Trophoblast cell (in vitro differentiated cells and primary cell): ENCODE data around the gene ASTN2.

ENCODE experiments used
- DNase-seq, 2 donors: peaks; one replicate each; pipeline ENCODE4 v3.0.0-alpha.2; 2016
- H2AFZ ChIP-seq: 2 replicates; pipeline ENCODE4 v1.6.1; 2013; ENCODE audit warnings: low read length, moderate library complexity, mild to moderate bottlenecking; ENCODE audit not compliant: insufficient read depth, poor library complexity
- H2AK5ac ChIP-seq: 2 replicates; pipeline ENCODE4 v1.6.1; 2013; ENCODE audit warnings: mild to moderate bottlenecking, low read length
- H2BK120ac ChIP-seq: 2 replicates; pipeline ENCODE4 v1.6.1; 2013; ENCODE audit warnings: low read length, mild to moderate bottlenecking, moderate library complexity; ENCODE audit not compliant: insufficient read depth, poor library complexity
- H2BK12ac ChIP-seq: 2 replicates; pipeline ENCODE4 v1.6.1; 2013; ENCODE audit warnings: mild to moderate bottlenecking, low read length, moderate library complexity
- H2BK5ac ChIP-seq: 2 replicates; pipeline ENCODE4 v1.6.1; 2013; ENCODE audit warnings: low read length, low read depth, moderate library complexity, mild to moderate bottlenecking; ENCODE audit not compliant: poor library complexity
- H3K14ac ChIP-seq: 2 replicates; pipeline ENCODE4 v1.6.1; 2013; ENCODE audit warnings: mild to moderate bottlenecking, low read length
- H3K18ac ChIP-seq: 2 replicates; pipeline ENCODE4 v1.6.1; 2013; ENCODE audit warnings: mild to moderate bottlenecking, low read length
- H3K23ac ChIP-seq: 2 replicates; pipeline ENCODE4 v1.6.1; 2013; ENCODE audit warnings: low read length
- H3K27ac ChIP-seq: 2 replicates; pipeline ENCODE4 v1.5.1; 2013; ENCODE audit warnings: low read depth, mild to moderate bottlenecking, inconsistent platforms, low read length, moderate library complexity
- H3K27me3 ChIP-seq: 2 replicates; pipeline ENCODE4 v1.6.1; 2013; ENCODE audit warnings: inconsistent platforms, mild to moderate bottlenecking, low read length, moderate library complexity; ENCODE audit not compliant: insufficient read depth
- H3K36me3 ChIP-seq, 2 experiments: 1 replicate in 1 of 2; 2 replicates in 1 of 2; pipeline ENCODE4 v1.6.1; 2013; ENCODE audit warnings: low read length in 2 of 2, mild to moderate bottlenecking in 2 of 2, moderate library complexity in 1 of 2; ENCODE audit not compliant: insufficient read depth in 2 of 2, control insufficient read depth in 1 of 2
- H3K4ac ChIP-seq: 2 replicates; pipeline ENCODE4 v1.6.1; 2013; ENCODE audit warnings: low read depth, mild to moderate bottlenecking, low read length, moderate library complexity
- H3K4me1 ChIP-seq, 2 experiments: 1 replicate in 1 of 2; 2 replicates in 1 of 2; pipeline ENCODE4 v1.6.1; 2013; ENCODE audit warnings: low read length in 2 of 2, mild to moderate bottlenecking in 2 of 2, moderate library complexity in 1 of 2; ENCODE audit not compliant: insufficient read depth in 2 of 2, control insufficient read depth in 1 of 2
- H3K4me2 ChIP-seq: 2 replicates; pipeline ENCODE4 v1.6.1; 2013; ENCODE audit warnings: inconsistent platforms, mild to moderate bottlenecking, low read length, moderate library complexity
- H3K4me3 ChIP-seq: 2 replicates; pipeline ENCODE4 v1.5.1; 2013; ENCODE audit warnings: mild to moderate bottlenecking, low read depth, low read length, inconsistent platforms
- H3K79me1 ChIP-seq: one replicate; pipeline ENCODE4 v1.6.1; 2013; ENCODE audit warnings: low read length
- H3K79me2 ChIP-seq: 2 replicates; pipeline ENCODE4 v1.6.1; 2013; ENCODE audit warnings: low read length, mild to moderate bottlenecking; ENCODE audit not compliant: control insufficient read depth, insufficient read depth, poor library complexity
- H3K9ac ChIP-seq: 2 replicates; pipeline ENCODE4 v1.6.1; 2013; ENCODE audit warnings: mild to moderate bottlenecking, low read length
- H3K9me3 ChIP-seq: 2 replicates; pipeline ENCODE4 v1.6.1; 2013; ENCODE audit warnings: low read depth, mild to moderate bottlenecking, control low read depth, inconsistent platforms, low read length; ENCODE audit not compliant: insufficient read depth
- H4K12ac ChIP-seq: 2 replicates; pipeline ENCODE4 v1.6.1; 2013; ENCODE audit warnings: low read depth, mild to moderate bottlenecking, low read length, moderate library complexity
- H4K8ac ChIP-seq: 2 replicates; pipeline ENCODE4 v1.6.1; 2013; ENCODE audit warnings: low read depth, mild to moderate bottlenecking, low read length, moderate library complexity
- H4K91ac ChIP-seq: one replicate; pipeline ENCODE4 v1.6.1; 2013; ENCODE audit warnings: low read depth, mild to moderate bottlenecking, low read length, moderate library complexity
- WGBS: extraction: QIAGEN DNeasy Blood & Tissue Kit; methylation state at CpG from one replicate; pipeline ENCODE4 v1.1.7; 2013; ENCODE audit warnings: missing lambda C conversion rate; ENCODE audit not compliant: insufficient read length, insufficient coverage; ENCODE audit errors: extremely low coverage; 5-methylcytosine and 5-hydroxymethylcytosine counted together

ASTN2 gene

GRCh38 chr9:117224695-117225094, 190.2 kb downstream of the ASTN2 start:
- H2BK12ac ChIP-seq: no peak overlapping the region
- no peak overlapping the region for H3K18ac ChIP-seq
- H3K9me3 ChIP-seq: no peaks in the 10 kb centered on the region
- H3K4me2 ChIP-seq: no peak overlapping the region
- no peak overlapping the region for H4K91ac ChIP-seq
- no peak overlapping the region for H3K27ac ChIP-seq
- H3K79me1 ChIP-seq: no peaks in the 10 kb centered on the region
- H3K9ac ChIP-seq: no peak overlapping the region
- no peak overlapping the region for H3K4ac ChIP-seq
- no peak overlapping the region for H4K12ac ChIP-seq
- no peaks in the 10 kb centered on the region for H3K36me3 ChIP-seq
- no peaks in the 10 kb centered on the region for H3K27me3 ChIP-seq
- no peak overlapping the region for H4K8ac ChIP-seq
- H2AFZ ChIP-seq: no peak overlapping the region
- no peak overlapping the region for H2BK120ac ChIP-seq
- no peaks in the 10 kb centered on the region for H3K79me2 ChIP-seq
- H3K14ac ChIP-seq: no peak overlapping the region
- H3K23ac ChIP-seq: no peak overlapping the region
- H3K4me1 ChIP-seq: no peaks in the 10 kb centered on the region
- H2BK5ac ChIP-seq: no peak overlapping the region
- no peak overlapping the region for H3K4me3 ChIP-seq
- no peak for DNase-seq
- no peak overlapping the region for H2AK5ac ChIP-seq
- no CpG with 5 or more reads among the region's 4 CpGs for WGBS

- no CpG with 5 or more reads among the region's 3 CpGs for WGBS
- no peak overlapping the region for H4K12ac ChIP-seq
Observed at GRCh38 chr9:117218951-117219350, 195.9 kb downstream of the ASTN2 start.

GRCh38 chr9:117214416-117214815, 200.4 kb downstream of the ASTN2 start:
- H2BK12ac ChIP-seq: no peak overlapping the region
- H3K36me3 ChIP-seq: no peaks in the 10 kb centered on the region
- no peak for DNase-seq
- no peaks in the 10 kb centered on the region for H3K79me1 ChIP-seq
- no peaks in the 10 kb centered on the region for H3K4me1 ChIP-seq
- no peak overlapping the region for H3K4me3 ChIP-seq
- H3K4me2 ChIP-seq: no peak overlapping the region
- no CpG with 5 or more reads among the region's 23 CpGs for WGBS
- H3K18ac ChIP-seq: no peak overlapping the region
- no peaks in the 10 kb centered on the region for H3K9me3 ChIP-seq
- H2BK5ac ChIP-seq: no peak overlapping the region
- no peak overlapping the region for H4K8ac ChIP-seq
- no peak overlapping the region for H3K9ac ChIP-seq
- H3K79me2 ChIP-seq: no peaks in the 10 kb centered on the region
- H2AK5ac ChIP-seq: no peak overlapping the region
- H2BK120ac ChIP-seq: no peak overlapping the region
- H4K91ac ChIP-seq: no peak overlapping the region
- H3K27ac ChIP-seq: no peak overlapping the region
- no peak overlapping the region for H4K12ac ChIP-seq
- no peak overlapping the region for H2AFZ ChIP-seq
- H3K27me3 ChIP-seq: no peaks in the 10 kb centered on the region
- H3K23ac ChIP-seq: no peak overlapping the region
- no peak overlapping the region for H3K14ac ChIP-seq
- H3K4ac ChIP-seq: no peak overlapping the region

More at GRCh38 chr9:117218951-117219350, 195.9 kb downstream of the ASTN2 start:
- no peaks in the 10 kb centered on the region for H3K36me3 ChIP-seq
- no peak overlapping the region for H4K91ac ChIP-seq
- no peak overlapping the region for H3K27ac ChIP-seq
- DNase-seq: no peak
- no peak overlapping the region for H2BK120ac ChIP-seq
- no peaks in the 10 kb centered on the region for H3K9me3 ChIP-seq
- no peaks in the 10 kb centered on the region for H3K4me1 ChIP-seq
- no peak overlapping the region for H2BK12ac ChIP-seq
- no peak overlapping the region for H3K23ac ChIP-seq
- no peak overlapping the region for H3K4me3 ChIP-seq
- H3K79me2 ChIP-seq: no peaks in the 10 kb centered on the region
- H2AFZ ChIP-seq: no peak overlapping the region
- H2BK5ac ChIP-seq: no peak overlapping the region
- no peak overlapping the region for H4K8ac ChIP-seq
- no peak overlapping the region for H3K9ac ChIP-seq
- H3K4me2 ChIP-seq: no peak overlapping the region
- H3K27me3 ChIP-seq: no peaks in the 10 kb centered on the region
- H3K18ac ChIP-seq: no peak overlapping the region
- H3K79me1 ChIP-seq: no peaks in the 10 kb centered on the region
- no peak overlapping the region for H3K14ac ChIP-seq
- no peak overlapping the region for H3K4ac ChIP-seq
- no peak overlapping the region for H2AK5ac ChIP-seq

- Histone ChIP-seq H3K27ac (no peak overlapping the region), H2BK12ac (no peak overlapping the region), H3K4me1 (no peaks in the 10 kb centered on the region), H3K4ac (no peak overlapping the region), H4K8ac (no peak overlapping the region), H4K91ac (no peak overlapping the region), H3K4me2 (no peak overlapping the region), H3K9me3 (no peaks in the 10 kb centered on the region), H3K18ac (no peak overlapping the region), H3K23ac (no peak overlapping the region), H2AK5ac (no peak overlapping the region), H3K79me2 (no peaks in the 10 kb centered on the region), H2BK5ac (no peak overlapping the region), H4K12ac (no peak overlapping the region), H3K36me3 (no peaks in the 10 kb centered on the region), H3K9ac (no peak overlapping the region), H2BK120ac (no peak overlapping the region), H3K14ac (no peak overlapping the region), H3K79me1 (no peaks in the 10 kb centered on the region), H3K4me3 (no peak overlapping the region), H3K27me3 (no peaks in the 10 kb centered on the region), H2AFZ (no peak overlapping the region)
- no peak for DNase-seq
- no CpG with 5 or more reads among the region's 3 CpGs for WGBS
Observed at GRCh38 chr9:117211280-117211679, 203.6 kb downstream of the ASTN2 start.
